OCI-M2 (cell line): ENCODE data around the gene NKAIN4.

Experiments used
- DNase-seq: peaks from one replicate; lab custom pipeline; 2025; ENCODE audit not compliant: unreplicated experiment; lab: John Stamatoyannopoulos, UW

NKAIN4 gene

DNA sequence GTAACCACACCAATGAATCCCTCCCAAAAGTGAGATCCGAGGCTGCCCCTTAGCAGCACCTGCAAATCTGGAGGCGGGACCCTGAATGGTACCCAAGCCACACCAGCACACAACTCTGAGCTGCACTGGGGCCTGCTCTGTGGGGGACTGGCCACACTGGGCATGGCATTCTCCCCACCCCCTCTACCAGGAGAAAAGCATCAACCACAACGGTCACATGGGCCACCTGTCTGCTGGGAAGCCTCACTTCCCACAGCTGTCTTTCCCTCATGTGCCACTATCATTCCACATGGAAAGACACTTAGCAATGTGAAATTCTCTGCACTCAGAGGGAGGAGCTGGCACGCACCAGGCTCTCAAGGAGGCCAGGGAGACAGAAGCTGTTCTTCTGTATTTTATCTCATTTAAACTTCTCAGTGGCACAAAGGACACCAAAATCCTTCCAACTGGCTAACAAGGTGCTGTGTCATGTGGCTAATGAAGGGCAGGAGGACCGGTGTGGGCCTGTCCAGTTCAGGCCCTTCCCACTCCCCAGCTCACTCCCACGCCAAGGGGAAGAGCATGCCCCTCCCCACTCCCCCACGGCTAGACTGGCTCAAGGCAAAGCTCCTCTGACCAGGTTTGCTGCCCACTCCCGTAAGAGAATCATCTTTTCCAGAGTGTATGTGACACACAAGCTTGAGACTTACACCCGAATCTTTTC is 57.3 kb downstream of the NKAIN4 start:
- DNase-seq = no peak

DNA sequence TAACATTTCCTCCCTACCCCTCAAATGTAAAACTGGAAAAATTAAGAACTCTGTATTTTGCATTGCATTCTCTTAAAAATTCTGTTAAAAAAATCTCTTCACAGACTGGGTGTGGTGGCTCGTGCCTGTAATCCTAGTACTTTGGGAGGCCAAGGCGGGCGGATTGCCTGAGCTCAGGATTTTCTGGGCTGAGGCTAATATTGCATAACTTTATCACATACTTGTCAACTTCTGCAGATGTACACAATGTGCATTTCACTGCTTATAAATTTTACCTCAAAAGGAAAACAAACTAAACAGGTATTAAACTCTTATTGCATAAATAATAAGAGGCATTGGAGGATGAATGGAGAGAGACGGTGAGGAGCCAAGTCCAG is 59.5 kb downstream of the NKAIN4 start:
- DNase-seq = no peak

DNA sequence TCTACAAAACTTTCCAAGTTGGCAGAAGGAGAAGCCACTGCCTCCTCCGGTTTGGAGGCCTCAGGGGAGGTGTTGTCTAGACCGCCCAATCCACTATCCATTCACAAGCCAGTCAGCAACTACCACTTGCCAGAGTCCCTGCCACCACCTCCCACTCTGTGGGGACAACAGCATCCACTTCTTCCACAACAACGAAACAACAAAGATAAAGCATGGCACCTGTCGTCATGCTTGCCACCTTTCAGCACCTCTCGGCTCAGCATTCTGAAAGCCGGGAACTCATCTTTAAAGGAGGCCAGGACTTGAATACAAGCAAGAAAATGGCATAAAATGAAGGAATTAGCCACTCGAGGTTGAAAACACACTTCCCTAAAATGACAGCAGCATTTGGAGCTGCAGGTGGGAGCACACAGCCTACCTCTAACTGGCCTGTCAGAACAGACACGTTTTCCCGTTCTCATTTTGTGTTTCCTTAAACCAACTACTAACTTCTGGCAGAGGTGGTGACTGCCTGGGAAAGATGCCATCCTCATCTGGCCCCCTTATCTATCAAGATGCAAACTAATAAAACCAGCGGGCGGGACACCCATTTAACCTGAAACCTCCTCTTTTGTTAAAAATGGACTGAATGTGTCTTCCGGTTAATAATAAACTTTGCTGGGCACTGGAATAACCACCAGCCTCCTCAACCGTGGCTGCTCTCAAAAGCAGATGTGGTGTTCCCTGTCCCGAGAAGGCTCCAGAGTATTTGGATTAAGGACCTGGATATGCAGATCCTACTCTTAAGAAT is 60.1 kb downstream of the NKAIN4 start:
- DNase-seq = no peak

DNA sequence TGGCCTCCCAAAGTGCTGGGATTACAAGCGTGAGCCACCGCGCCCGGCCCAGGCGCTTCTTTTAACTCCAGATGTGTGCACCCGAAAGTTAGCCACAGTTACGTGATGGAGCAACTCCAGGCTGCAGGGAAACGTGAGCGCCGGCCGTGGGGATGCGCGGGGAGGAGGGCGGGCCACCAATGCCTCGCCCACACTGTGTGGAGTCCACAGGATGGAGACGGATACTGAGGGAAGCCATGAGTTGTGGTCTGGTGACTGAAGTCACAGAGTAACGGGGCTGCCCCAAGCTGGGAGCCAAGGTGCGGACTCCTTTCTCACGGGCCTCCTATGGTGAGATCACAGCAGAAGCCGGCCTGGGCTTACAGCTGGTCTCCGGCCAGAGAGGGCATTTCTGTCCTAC is 61.5 kb downstream of the NKAIN4 start:
- no peak for DNase-seq

DNA sequence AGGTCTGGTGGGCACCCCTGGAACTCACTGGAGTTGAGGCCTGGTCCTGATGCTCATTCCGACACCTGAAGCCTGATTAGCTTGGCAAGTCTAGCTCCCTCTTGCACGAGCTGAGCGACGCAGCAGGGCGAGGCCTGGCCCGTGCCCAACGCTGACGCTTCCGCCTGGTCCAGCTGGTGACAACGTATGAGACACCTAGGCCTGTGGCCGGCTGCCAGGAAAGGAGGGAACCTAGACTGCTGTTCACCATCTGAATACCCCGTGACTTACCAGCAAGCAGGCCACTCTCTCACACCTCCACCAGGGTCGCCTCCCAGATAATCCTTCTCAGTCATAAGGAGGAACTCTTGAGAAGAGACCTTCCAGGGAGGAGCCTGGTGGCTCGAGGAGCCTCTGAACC is 62.9 kb downstream of the NKAIN4 start:
- no peak for DNase-seq

DNA sequence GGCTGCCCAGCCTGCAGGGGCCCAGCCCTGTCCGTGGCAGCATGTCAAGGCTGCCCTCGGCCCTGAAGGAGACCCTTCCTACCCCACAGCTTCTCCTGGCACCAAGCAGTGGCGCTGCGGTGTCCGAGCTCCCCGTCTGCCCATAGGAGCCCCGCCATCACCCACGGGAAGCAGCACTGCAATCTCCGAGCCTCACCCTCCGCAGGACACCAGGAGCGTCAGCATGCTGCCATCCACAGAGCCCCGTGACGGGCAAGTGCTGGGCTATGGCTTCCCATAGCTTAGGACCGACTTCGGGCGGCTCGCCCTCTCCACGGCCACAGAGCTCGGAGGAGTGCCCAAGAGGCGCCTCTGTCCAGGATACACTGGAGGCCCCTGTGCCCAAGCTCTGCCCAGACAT is 63.4 kb downstream of the NKAIN4 start:
- DNase-seq = no peak
